ENCODE data around the gene GLP1R. TPM values are rescaled to one million over a fixed set of nuclear protein-coding genes. Genes with fewer than 3 reads are reported as not detected.

The GLP1R gene
- total RNA-seq, 2 donors from 2014 or later = not detected

GRCh38 chr6:39050453-39051112, 2.0 kb downstream of the GLP1R start:
- Histone ChIP-seq H3K9me3 (no peaks in the 10 kb centered on the region), H3K27me3 (replicated peaks; ENCODE audit: insufficient read depth) (no peaks in the 10 kb centered on the region)

GRCh38 chr6:39051399-39052122, 3.0 kb downstream of the GLP1R start:
- no peaks in the 10 kb centered on the region for H3K27me3 ChIP-seq (replicated peaks; ENCODE audit: insufficient read depth)
- ATAC-seq (ENCODE audit: insufficient number of reproducible peaks, low FRiP score, low read depth) = no peak
- H3K27ac ChIP-seq = no peak overlapping the region
- H3K4me3 ChIP-seq = no peak overlapping the region
- peaks cover 4 to 9% of the 10 kb centered on the region in 2 donors for H3K4me1 ChIP-seq (ENCODE audit: control insufficient read depth in 1 of 2, low read depth in 2 of 2)
- TF ChIP-seq CTCF (IDR thresholded peaks at IDR 0.05) = no peak
- no peaks in the 10 kb centered on the region for H3K36me3 ChIP-seq
- no peaks in the 10 kb centered on the region for H3K9me3 ChIP-seq
- no peak for DNase-seq (ENCODE audit: low spot score)

More at GRCh38 chr6:39050453-39051112, 2.0 kb downstream of the GLP1R start:
- no peak for TF ChIP-seq CTCF (IDR thresholded peaks at IDR 0.05)
- H3K36me3 ChIP-seq = no peaks in the 10 kb centered on the region
- no peak overlapping the region for H3K27ac ChIP-seq
- ATAC-seq (ENCODE audit: insufficient number of reproducible peaks, low FRiP score, low read depth) (no peak), DNase-seq (ENCODE audit: low spot score) (no peak)
- peaks cover 4 to 9% of the 10 kb centered on the region in 2 donors for H3K4me1 ChIP-seq (ENCODE audit: control insufficient read depth in 1 of 2, low read depth in 2 of 2)
- H3K4me3 ChIP-seq = no peak overlapping the region

- DNase-seq (ENCODE audit: low spot score) (no peak), ATAC-seq (ENCODE audit: insufficient number of reproducible peaks, low FRiP score, low read depth) (no peak)
- Histone ChIP-seq H3K4me1 (ENCODE audit: control insufficient read depth in 1 of 2, low read depth in 2 of 2) (peaks cover 4 to 9% of the 10 kb centered on the region in 2 donors), H3K4me3 (no peak overlapping the region), H3K27me3 (replicated peaks; ENCODE audit: insufficient read depth) (no peaks in the 10 kb centered on the region), H3K36me3 (no peaks in the 10 kb centered on the region), H3K9me3 (no peaks in the 10 kb centered on the region), H3K27ac (no peak overlapping the region)
- no peak for TF ChIP-seq CTCF (IDR thresholded peaks at IDR 0.05)
These were observed 4.5 kb downstream of the GLP1R start for GRCh38 chr6:39053016-39053624.

GRCh38 chr6:39053854-39054576, 5.4 kb downstream of the GLP1R start:
- H3K4me3 ChIP-seq = no peak overlapping the region
- peaks cover 0 to 3% of the 10 kb centered on the region in 2 donors for H3K4me1 ChIP-seq (ENCODE audit: control insufficient read depth in 1 of 2, low read depth in 2 of 2)
- no peak overlapping the region for H3K27ac ChIP-seq
- H3K27me3 ChIP-seq (replicated peaks; ENCODE audit: insufficient read depth) = no peaks in the 10 kb centered on the region
- H3K36me3 ChIP-seq = no peaks in the 10 kb centered on the region
- ATAC-seq (ENCODE audit: insufficient number of reproducible peaks, low FRiP score, low read depth) (no peak), DNase-seq (ENCODE audit: low spot score) (no peak)
- no peak for TF ChIP-seq CTCF (IDR thresholded peaks at IDR 0.05)
- no peaks in the 10 kb centered on the region for H3K9me3 ChIP-seq
